GM12892 (cell line): ENCODE measurements around the gene SMIM36.

ENCODE experiments used
- POLR2A ChIP-seq: IDR thresholded peaks from 2 replicates; pipeline ENCODE4 v1.6.1; 2011; ENCODE audit warnings: low read depth, low read length, control low read depth
- TAF1 ChIP-seq: IDR thresholded peaks from 2 replicates; pipeline ENCODE4 v1.6.1; 2011; ENCODE audit warnings: low read depth, mild to moderate bottlenecking, control low read depth, low read length, borderline replicate concordance

GRCh38 chr17:55524440-55525220 lies 13.4 kb upstream of the SMIM36 start:
- TF ChIP-seq POLR2A: no peak
- no peak for TF ChIP-seq TAF1
